GM10847 (cell line): ENCODE results near the gene LIPA.

Experiments
- POLR2A ChIP-seq: IDR thresholded peaks from 2 replicates; pipeline ENCODE4 v1.6.1; 2011; ENCODE audit not compliant: insufficient read length; ENCODE audit errors: extremely low read depth

Gene LIPA

GRCh38 chr10:89207181-89207800, 44.3 kb downstream of the LIPA start, which contains the start of gene CH25H:
Gene CH25H (minus strand): TSS chr10:89207317. CDS start chr10:89207292, 25 bp downstream.
- TF ChIP-seq POLR2A: no peak

GRCh38 chr10:89206402-89207180, 45.0 kb downstream of the LIPA start:
- TF ChIP-seq POLR2A: no peak

GRCh38 chr10:89204621-89205185, 46.9 kb downstream of the LIPA start:
- TF ChIP-seq POLR2A: no peak

GRCh38 chr10:89203237-89203636, 48.3 kb downstream of the LIPA start:
- TF ChIP-seq POLR2A: no peak

- no peak for TF ChIP-seq POLR2A
These were observed 49.5 kb downstream of the LIPA start for GRCh38 chr10:89202033-89202425.

GRCh38 chr10:89201345-89202032, 50.1 kb downstream of the LIPA start:
- no peak for TF ChIP-seq POLR2A

- TF ChIP-seq POLR2A: no peak
These were observed 54.1 kb downstream of the LIPA start for GRCh38 chr10:89197473-89197872.

- TF ChIP-seq POLR2A: no peak
These were observed 62.3 kb downstream of the LIPA start for GRCh38 chr10:89189211-89189734.

- no peak for TF ChIP-seq POLR2A
These were observed 65.9 kb downstream of the LIPA start for GRCh38 chr10:89185658-89186057.

GRCh38 chr10:89184638-89185037, 66.9 kb downstream of the LIPA start:
- TF ChIP-seq POLR2A: no peak

- no peak for TF ChIP-seq POLR2A
These were observed 68.0 kb downstream of the LIPA start for GRCh38 chr10:89183571-89183970.

GRCh38 chr10:89182894-89183293, 68.7 kb downstream of the LIPA start:
- TF ChIP-seq POLR2A: no peak

- TF ChIP-seq POLR2A: no peak
These were observed 75.8 kb downstream of the LIPA start for GRCh38 chr10:89175816-89176215.

GRCh38 chr10:89173075-89173474, 78.5 kb downstream of the LIPA start:
- TF ChIP-seq POLR2A: no peak

- no peak for TF ChIP-seq POLR2A
These were observed 79.6 kb downstream of the LIPA start for GRCh38 chr10:89171996-89172395.

GRCh38 chr10:89171263-89171872, 80.2 kb downstream of the LIPA start:
- no peak for TF ChIP-seq POLR2A

GRCh38 chr10:89167915-89168314, 83.7 kb downstream of the LIPA start:
- no peak for TF ChIP-seq POLR2A
